ENCODE results near the gene IRF1.
"Not testable (repeated sequence)": the region's sequence is repeated elsewhere in the genome, so short reads cannot be mapped to it uniquely, and the experiment has no call there.

The IRF1 gene

GRCh38 chr5:132526974-132527564 lies 36.5 kb upstream of the IRF1 start:
- no peak for DNase-seq (ENCODE audit: low spot score)
- TF ChIP-seq CTCF (IDR thresholded peaks at IDR 0.05; ENCODE audit: borderline replicate concordance, control extremely low read depth, extremely low read depth, insufficient read depth, missing control alignments) = no peak
- in situ Hi-C loops (cut with MboI; ENCODE audit: low sequenced_read_pairs, unreplicated experiment) = loop anchor here (10.0 kb wide), 1 partner anchor 288 kb away; the partner anchor contains the start of gene SOWAHA

DNA sequence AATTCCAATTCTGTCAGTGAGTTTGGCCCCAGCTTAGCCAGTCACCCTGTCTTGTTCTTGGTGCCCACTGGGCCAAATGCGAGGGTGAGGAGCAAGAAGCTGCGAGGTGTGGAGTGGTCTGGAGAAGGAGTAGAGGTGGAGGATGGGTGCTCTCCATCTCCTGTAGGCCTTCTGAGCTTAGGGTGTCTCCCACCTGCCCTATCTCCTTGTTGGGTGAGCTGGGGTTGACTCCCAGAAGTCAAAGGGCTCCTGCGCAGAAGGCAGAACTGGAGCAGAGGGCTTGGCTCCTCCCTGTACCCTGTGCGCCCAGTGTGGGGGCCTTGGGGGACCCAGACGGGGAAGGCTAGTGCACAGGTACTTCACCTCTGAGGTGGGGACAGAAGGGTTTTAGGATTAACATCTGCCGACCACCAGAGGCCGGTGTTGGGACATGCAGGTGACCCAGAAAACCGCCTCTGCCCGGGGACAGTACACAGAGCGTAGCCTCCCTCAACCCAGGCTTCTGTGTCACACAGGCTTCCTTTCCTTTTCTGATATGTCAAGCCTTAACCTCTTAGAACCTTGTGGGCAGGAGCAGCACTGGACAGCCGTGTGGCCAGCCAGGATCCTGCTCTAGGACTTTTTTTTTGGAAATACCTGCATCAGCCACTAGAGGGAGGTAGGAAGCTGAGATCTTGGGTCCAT lies 35.9 kb upstream of the IRF1 start:
- peak; percentile 50 for DNase-seq (ENCODE audit: low spot score)
- in situ Hi-C loops (cut with MboI; ENCODE audit: low sequenced_read_pairs, unreplicated experiment) = loop anchor here (10.0 kb wide), 1 partner anchor 288 kb away; the partner anchor contains the start of gene SOWAHA
- peak; percentile 52 for TF ChIP-seq CTCF (IDR thresholded peaks at IDR 0.05; ENCODE audit: borderline replicate concordance, control extremely low read depth, extremely low read depth, insufficient read depth, missing control alignments)

DNA sequence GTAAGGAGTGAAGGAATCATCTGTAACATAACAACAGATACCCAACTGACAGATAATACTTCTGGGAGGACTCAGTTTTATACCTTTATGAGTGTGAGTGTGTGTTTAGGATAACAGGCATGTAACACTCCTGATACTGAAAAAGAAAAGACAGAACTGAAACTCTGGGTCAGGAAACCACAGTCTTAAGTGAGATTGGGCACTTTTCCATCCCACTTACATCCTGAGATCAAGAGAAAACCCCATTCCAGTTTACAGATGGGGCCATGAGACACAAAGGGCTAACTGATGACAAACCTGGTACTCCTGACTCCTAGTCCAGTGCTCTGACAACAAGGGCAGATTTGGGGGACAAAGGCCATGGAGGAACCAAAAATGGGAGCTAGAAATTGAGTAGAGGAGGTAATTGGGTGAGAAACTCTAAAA lies 34.7 kb upstream of the IRF1 start:
- in situ Hi-C loops (cut with MboI; ENCODE audit: low sequenced_read_pairs, unreplicated experiment) = loop anchor here (10.0 kb wide), 1 partner anchor 289 kb away; the partner anchor contains the start of gene SOWAHA
- peak; percentile 50 for DNase-seq (ENCODE audit: low spot score)

DNA sequence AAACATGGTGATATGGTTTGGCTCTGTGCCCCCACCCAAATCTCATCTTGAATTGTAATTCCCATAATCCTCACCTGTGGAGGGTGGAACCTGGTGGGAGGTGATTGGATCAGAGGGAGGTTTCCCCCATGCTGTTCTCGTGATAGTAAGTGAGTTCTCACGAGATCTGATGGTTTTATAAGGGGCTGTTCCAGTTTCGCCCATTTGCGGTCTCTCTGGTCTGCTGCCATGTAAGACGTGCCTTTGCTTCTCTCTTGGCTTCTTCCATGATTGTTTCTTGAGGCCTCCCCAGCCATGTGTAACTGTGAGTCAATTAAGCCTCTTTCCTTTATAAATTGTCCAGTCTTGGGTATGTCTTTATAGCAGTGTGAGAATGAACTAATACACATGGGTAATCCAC lies 34.3 kb upstream of the IRF1 start:
- DNase-seq (ENCODE audit: low spot score) = not testable (repeated sequence)
- in situ Hi-C loops (cut with MboI; ENCODE audit: low sequenced_read_pairs, unreplicated experiment) = loop anchor here (10.0 kb wide), 1 partner anchor 290 kb away; the partner anchor contains the start of gene SOWAHA

More for the DNA sequence above, 34.7 kb upstream of the IRF1 start:
- TF ChIP-seq CTCF (IDR thresholded peaks at IDR 0.05; ENCODE audit: borderline replicate concordance, control extremely low read depth, extremely low read depth, insufficient read depth, missing control alignments) = no peak

DNA sequence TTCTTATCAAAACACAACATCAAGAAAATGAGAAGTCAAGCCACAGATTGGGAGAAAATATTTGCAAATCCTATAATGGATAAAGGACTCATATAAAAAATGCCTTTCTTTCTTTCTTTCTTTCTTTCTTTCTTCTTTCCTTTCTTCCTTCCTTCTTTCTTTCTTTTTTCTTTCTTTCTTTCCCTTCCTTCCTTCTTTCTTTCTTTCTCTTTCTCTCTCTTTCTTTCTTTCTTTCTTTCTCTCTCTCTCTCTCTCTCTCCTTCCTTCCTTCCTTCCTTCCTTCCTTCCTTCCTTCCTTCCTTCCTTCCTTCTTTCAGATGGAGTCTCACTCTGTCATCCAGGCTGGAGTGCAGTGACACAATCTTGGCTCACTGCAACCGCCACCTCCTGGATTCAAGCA lies 31.5 kb upstream of the IRF1 start:
- DNase-seq (ENCODE audit: low spot score) = not testable (repeated sequence)
- in situ Hi-C loops (cut with MboI; ENCODE audit: low sequenced_read_pairs, unreplicated experiment) = loop anchor here (10.0 kb wide), 1 partner anchor 293 kb away; the partner anchor contains the start of gene SOWAHA

GRCh38 chr5:132513618-132514336 lies 23.2 kb upstream of the IRF1 start:
- DNase-seq (ENCODE audit: low spot score); in situ Hi-C loops (cut with MboI; ENCODE audit: low sequenced_read_pairs, unreplicated experiment): not testable (repeated sequence)

- in situ Hi-C loops (cut with MboI; ENCODE audit: low sequenced_read_pairs, unreplicated experiment) = no loop called here
- DNase-seq (ENCODE audit: low spot score) = no peak
- no peak for TF ChIP-seq CTCF (IDR thresholded peaks at IDR 0.05; ENCODE audit: borderline replicate concordance, control extremely low read depth, extremely low read depth, insufficient read depth, missing control alignments)
These were observed 19.5 kb upstream of the IRF1 start for GRCh38 chr5:132510076-132510475.
